Measurements from ENCODE around the gene CHCHD6. TPM values are rescaled to one million over a fixed set of nuclear protein-coding genes. Genes with fewer than 3 reads are reported as not detected.

The CHCHD6 gene
- total RNA-seq, 1 experiment from 2014 or later = 36.3 TPM

DNA sequence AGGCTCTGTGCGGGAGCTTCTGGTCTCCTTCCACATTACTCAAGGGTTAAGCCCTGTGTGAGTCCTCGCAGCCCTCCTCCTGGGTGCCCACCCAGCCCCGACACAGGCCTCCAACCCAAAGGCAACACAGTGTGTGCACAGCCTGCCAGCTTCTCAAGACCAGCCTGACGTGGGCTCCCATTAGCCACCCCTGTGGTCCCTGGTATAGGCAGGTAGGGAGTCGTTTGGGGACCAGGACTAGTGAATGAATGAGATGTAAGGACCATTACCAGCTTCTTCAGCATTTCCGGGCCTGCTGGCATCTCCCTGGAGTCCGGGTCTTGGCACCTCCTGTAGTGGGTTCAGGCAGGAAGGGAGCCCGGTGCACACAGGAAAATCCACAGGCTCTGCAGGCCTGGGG is 258.7 kb downstream of the CHCHD6 start (continued):
- TF ChIP-seq, protein P1, sequence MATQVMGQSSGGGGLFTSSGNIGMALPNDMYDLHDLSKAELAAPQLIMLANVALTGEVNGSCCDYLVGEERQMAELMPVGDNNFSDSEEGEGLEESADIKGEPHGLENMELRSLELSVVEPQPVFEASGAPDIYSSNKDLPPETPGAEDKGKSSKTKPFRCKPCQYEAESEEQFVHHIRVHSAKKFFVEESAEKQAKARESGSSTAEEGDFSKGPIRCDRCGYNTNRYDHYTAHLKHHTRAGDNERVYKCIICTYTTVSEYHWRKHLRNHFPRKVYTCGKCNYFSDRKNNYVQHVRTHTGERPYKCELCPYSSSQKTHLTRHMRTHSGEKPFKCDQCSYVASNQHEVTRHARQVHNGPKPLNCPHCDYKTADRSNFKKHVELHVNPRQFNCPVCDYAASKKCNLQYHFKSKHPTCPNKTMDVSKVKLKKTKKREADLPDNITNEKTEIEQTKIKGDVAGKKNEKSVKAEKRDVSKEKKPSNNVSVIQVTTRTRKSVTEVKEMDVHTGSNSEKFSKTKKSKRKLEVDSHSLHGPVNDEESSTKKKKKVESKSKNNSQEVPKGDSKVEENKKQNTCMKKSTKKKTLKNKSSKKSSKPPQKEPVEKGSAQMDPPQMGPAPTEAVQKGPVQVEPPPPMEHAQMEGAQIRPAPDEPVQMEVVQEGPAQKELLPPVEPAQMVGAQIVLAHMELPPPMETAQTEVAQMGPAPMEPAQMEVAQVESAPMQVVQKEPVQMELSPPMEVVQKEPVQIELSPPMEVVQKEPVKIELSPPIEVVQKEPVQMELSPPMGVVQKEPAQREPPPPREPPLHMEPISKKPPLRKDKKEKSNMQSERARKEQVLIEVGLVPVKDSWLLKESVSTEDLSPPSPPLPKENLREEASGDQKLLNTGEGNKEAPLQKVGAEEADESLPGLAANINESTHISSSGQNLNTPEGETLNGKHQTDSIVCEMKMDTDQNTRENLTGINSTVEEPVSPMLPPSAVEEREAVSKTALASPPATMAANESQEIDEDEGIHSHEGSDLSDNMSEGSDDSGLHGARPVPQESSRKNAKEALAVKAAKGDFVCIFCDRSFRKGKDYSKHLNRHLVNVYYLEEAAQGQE (IDR thresholded peaks at IDR 0.05; ENCODE audit: low read depth) = no peak
- TF ChIP-seq EZH2 (IDR thresholded peaks at IDR 0.05) (no peak), EZH2phosphoT487 (IDR thresholded peaks at IDR 0.05; ENCODE audit: borderline replicate concordance) (no peak)
- TF ChIP-seq, protein P2, sequence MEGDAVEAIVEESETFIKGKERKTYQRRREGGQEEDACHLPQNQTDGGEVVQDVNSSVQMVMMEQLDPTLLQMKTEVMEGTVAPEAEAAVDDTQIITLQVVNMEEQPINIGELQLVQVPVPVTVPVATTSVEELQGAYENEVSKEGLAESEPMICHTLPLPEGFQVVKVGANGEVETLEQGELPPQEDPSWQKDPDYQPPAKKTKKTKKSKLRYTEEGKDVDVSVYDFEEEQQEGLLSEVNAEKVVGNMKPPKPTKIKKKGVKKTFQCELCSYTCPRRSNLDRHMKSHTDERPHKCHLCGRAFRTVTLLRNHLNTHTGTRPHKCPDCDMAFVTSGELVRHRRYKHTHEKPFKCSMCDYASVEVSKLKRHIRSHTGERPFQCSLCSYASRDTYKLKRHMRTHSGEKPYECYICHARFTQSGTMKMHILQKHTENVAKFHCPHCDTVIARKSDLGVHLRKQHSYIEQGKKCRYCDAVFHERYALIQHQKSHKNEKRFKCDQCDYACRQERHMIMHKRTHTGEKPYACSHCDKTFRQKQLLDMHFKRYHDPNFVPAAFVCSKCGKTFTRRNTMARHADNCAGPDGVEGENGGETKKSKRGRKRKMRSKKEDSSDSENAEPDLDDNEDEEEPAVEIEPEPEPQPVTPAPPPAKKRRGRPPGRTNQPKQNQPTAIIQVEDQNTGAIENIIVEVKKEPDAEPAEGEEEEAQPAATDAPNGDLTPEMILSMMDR (IDR thresholded peaks at IDR 0.05 in 2 of 3, conservative IDR thresholded peaks at IDR 0.05 in 1 of 3; ENCODE audit: borderline replicate concordance in 1 of 3, insufficient read depth in 1 of 3, low read depth in 2 of 3, low read length in 2 of 3) = no peak

DNA sequence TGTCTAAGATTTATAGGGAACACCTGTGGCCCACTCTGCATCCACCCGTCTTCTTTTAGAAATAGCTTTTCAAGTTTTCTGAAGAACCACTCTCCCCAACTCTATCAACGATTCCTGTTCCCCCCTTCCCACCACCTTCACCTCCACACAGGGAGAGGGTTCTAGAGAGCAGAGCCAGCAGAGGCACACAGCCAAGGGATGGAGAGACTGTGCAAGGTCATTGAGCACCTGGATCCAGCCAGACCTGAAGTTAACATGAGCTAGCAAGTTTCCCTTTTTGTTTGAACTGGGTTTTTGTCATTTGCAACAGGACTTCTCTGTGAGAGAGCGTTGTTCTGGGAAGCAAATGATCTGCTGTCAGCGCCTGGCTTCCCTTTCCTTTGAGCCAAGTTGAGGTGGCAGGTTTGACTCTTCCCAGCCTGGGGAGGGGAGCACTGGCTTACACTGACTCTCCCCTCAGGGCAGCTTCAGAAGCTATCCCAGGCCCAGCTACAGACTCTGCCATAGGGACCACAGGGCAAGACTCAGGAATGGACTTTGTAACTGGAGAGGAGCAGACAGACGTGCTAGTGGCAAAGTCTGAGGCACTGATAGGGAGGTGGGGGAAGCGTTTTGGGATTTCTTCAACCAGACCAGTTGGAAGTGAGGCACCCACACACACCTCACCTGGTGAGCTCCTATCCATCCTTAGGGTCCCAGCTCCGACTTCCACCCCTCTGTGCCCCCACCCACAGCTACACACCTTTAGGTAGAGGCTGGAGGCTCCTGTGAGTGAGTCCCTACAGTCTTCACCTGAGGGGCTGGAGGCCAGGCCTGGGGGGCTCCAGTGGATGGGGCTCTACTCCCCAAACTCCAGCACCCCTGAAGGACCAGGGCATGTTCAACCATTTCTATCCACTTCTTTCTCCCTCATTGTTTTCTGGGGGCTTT is 259.5 kb downstream of the CHCHD6 start:
- RAD21 ChIA-PET (ENCODE audit: low non-redundant PET in 1 of 2, low total read pairs in 2 of 2, uncharacterized antibody in 2 of 2, unreplicated experiment in 2 of 2) = no interaction called here
- DNase-seq (ENCODE audit: low read depth, low spot score) = no peak
- no peaks in the 10 kb centered on the region for H3K36me3 ChIP-seq (ENCODE audit: control insufficient read depth in 1 of 2, insufficient read depth in 2 of 2, low read length in 2 of 2)
- H3K9ac ChIP-seq (ENCODE audit: low read length) = no peak overlapping the region
- H3K4me1 ChIP-seq (ENCODE audit: control insufficient read depth in 1 of 2, insufficient read depth in 2 of 2, low read length in 2 of 2) = no peaks in the 10 kb centered on the region
- CTCF ChIA-PET = interaction anchor here (0.6 kb wide), 1 partner anchor 408 kb away, joined by 5 read pairs; no protein-coding TSS in a partner anchor
- no peak for ATAC-seq
- POLR2A ChIA-PET = no interaction called here
- H3K9me3 ChIP-seq (ENCODE audit: control insufficient read depth in 1 of 2, insufficient read depth in 1 of 2, low read depth in 1 of 2, low read length in 2 of 2) = no peaks in the 10 kb centered on the region
- no peaks in the 10 kb centered on the region for H3K79me2 ChIP-seq (ENCODE audit: insufficient read depth, low read length)
- no peak overlapping the region for H3K4me3 ChIP-seq (replicated peaks in 1 of 2; ENCODE audit: low read depth in 1 of 2, low read length in 2 of 2)
- no peak for TF ChIP-seq CBX3 (IDR thresholded peaks at IDR 0.05; ENCODE audit: low read depth)
- TF ChIP-seq ZNF274 (IDR thresholded peaks at IDR 0.05; ENCODE audit: low read depth, low read length) = no peak
- TF ChIP-seq SP1 (IDR thresholded peaks at IDR 0.05; ENCODE audit: low read depth) = no peak
- TF ChIP-seq ZFX (IDR thresholded peaks at IDR 0.05) = no peak
- TF ChIP-seq, protein P3, sequence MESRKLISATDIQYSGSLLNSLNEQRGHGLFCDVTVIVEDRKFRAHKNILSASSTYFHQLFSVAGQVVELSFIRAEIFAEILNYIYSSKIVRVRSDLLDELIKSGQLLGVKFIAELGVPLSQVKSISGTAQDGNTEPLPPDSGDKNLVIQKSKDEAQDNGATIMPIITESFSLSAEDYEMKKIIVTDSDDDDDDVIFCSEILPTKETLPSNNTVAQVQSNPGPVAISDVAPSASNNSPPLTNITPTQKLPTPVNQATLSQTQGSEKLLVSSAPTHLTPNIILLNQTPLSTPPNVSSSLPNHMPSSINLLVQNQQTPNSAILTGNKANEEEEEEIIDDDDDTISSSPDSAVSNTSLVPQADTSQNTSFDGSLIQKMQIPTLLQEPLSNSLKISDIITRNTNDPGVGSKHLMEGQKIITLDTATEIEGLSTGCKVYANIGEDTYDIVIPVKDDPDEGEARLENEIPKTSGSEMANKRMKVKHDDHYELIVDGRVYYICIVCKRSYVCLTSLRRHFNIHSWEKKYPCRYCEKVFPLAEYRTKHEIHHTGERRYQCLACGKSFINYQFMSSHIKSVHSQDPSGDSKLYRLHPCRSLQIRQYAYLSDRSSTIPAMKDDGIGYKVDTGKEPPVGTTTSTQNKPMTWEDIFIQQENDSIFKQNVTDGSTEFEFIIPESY (IDR thresholded peaks at IDR 0.05; ENCODE audit: extremely low read depth, insufficient replicate concordance, low read length) = no peak
- TF ChIP-seq ELF1 (IDR thresholded peaks at IDR 0.05; ENCODE audit: borderline replicate concordance, low read depth) = no peak
- no peak for TF ChIP-seq RAD21 (IDR thresholded peaks at IDR 0.05; ENCODE audit: low read depth)
- no peak for TF ChIP-seq YY1 (IDR thresholded peaks at IDR 0.05; ENCODE audit: extremely low read depth, insufficient replicate concordance, low read depth, low read length)
- no peak for TF ChIP-seq POLR2AphosphoS5 (IDR thresholded peaks at IDR 0.05; ENCODE audit: low read depth, low read length)
- no peak for TF ChIP-seq SRF (IDR thresholded peaks at IDR 0.05; ENCODE audit: low read depth)
- TF ChIP-seq, protein P4, sequence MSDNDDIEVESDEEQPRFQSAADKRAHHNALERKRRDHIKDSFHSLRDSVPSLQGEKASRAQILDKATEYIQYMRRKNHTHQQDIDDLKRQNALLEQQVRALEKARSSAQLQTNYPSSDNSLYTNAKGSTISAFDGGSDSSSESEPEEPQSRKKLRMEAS (IDR thresholded peaks at IDR 0.05) = no peak
- no peak for TF ChIP-seq EGR1 (IDR thresholded peaks at IDR 0.05; ENCODE audit: low read depth)
- H3K27ac ChIP-seq (ENCODE audit: low read depth, low read length) = no peak overlapping the region
- intact Hi-C loops (cut with micrococcal nuclease) = no loop called here
- no TSS peak for BruUV-seq (replicated peaks)
- H4K20me1 ChIP-seq (ENCODE audit: insufficient read depth) = no peaks in the 10 kb centered on the region
- H3K9me2 ChIP-seq (ENCODE audit: insufficient read depth) = no peaks in the 10 kb centered on the region
- H3K4me2 ChIP-seq (ENCODE audit: low read length) = no peak overlapping the region
- H2AFZ ChIP-seq (ENCODE audit: low read depth, low read length, poor library complexity, severe bottlenecking) = no peak overlapping the region
- no peaks in the 10 kb centered on the region for H3K27me3 ChIP-seq (ENCODE audit: insufficient read depth, low read length)

Data from HCT116 (cell line).